ENCODE measurements around the gene ULK1. TPM values are rescaled to one million over a fixed set of nuclear protein-coding genes. Genes with fewer than 3 reads are reported as not detected.

The ULK1 gene
- total RNA-seq, 1 experiment from 2014 or later = 34.2 TPM

- Histone ChIP-seq H2AFZ (ENCODE audit: low read depth, low read length, poor library complexity, severe bottlenecking) (no peak overlapping the region), H3K27me3 (ENCODE audit: insufficient read depth, low read length) (no peaks in the 10 kb centered on the region), H3K36me3 (ENCODE audit: control insufficient read depth in 1 of 2, insufficient read depth in 2 of 2, low read length in 2 of 2) (no peaks in the 10 kb centered on the region), H3K4me2 (ENCODE audit: low read length) (no peak overlapping the region), H3K4me3 (replicated peaks in 1 of 2; ENCODE audit: low read depth in 1 of 2, low read length in 2 of 2) (no peak overlapping the region), H4K20me1 (ENCODE audit: insufficient read depth) (no peaks in the 10 kb centered on the region), H3K4me1 (ENCODE audit: control insufficient read depth in 1 of 2, insufficient read depth in 2 of 2, low read length in 2 of 2) (peaks cover 25 to 33% of the 10 kb centered on the region in 2 experiments), H3K9me3 (ENCODE audit: control insufficient read depth in 1 of 2, insufficient read depth in 1 of 2, low read depth in 1 of 2, low read length in 2 of 2) (no peaks in the 10 kb centered on the region), H3K9ac (ENCODE audit: low read length) (no peak overlapping the region), H3K27ac (ENCODE audit: low read depth, low read length) (no peak overlapping the region), H3K9me2 (ENCODE audit: insufficient read depth) (no peaks in the 10 kb centered on the region), H3K79me2 (ENCODE audit: insufficient read depth, low read length) (no peaks in the 10 kb centered on the region)
- ChIA-PET RAD21 (ENCODE audit: low non-redundant PET in 1 of 2, low total read pairs in 2 of 2, uncharacterized antibody in 2 of 2, unreplicated experiment in 2 of 2) (no interaction called here), POLR2A (interaction anchor here (0.6 kb wide), 1 partner anchor 11 kb away, joined by 4 read pairs; no protein-coding TSS in a partner anchor), CTCF (no interaction called here)
- intact Hi-C loops (cut with micrococcal nuclease) = loop anchor here (5.0 kb wide), 1 partner anchor 83 kb away; the partner anchor contains the start of gene EP400
- DNase-seq (ENCODE audit: low read depth, low spot score) = no peak
- no TSS peak for BruUV-seq (replicated peaks)
- TF ChIP-seq ZNF274 (IDR thresholded peaks at IDR 0.05; ENCODE audit: low read depth, low read length) (no peak), FOSL1 (IDR thresholded peaks at IDR 0.05; ENCODE audit: low read depth) (no peak), SP1 (IDR thresholded peaks at IDR 0.05; ENCODE audit: low read depth) (no peak), EZH2 (IDR thresholded peaks at IDR 0.05) (no peak), TCF7L2 (IDR thresholded peaks at IDR 0.05; ENCODE audit: borderline replicate concordance, extremely low read depth, insufficient read depth, insufficient read length) (no peak), POLR2A (IDR thresholded peaks at IDR 0.05; ENCODE audit: borderline replicate concordance, extremely low read depth, insufficient read depth, insufficient read length) (no peak), CTCF (IDR thresholded peaks at IDR 0.05 in 2 of 3, conservative IDR thresholded peaks at IDR 0.05 in 1 of 3; ENCODE audit: borderline replicate concordance in 1 of 3, insufficient read depth in 1 of 3, low read depth in 2 of 3, low read length in 2 of 3) (no peak), CEBPB (IDR thresholded peaks at IDR 0.05; ENCODE audit: low read depth) (no peak)
- TF ChIP-seq, protein P1, sequence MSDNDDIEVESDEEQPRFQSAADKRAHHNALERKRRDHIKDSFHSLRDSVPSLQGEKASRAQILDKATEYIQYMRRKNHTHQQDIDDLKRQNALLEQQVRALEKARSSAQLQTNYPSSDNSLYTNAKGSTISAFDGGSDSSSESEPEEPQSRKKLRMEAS (IDR thresholded peaks at IDR 0.05) = no peak
- no peak for ATAC-seq
Measured at GRCh38 chr12:131863711-131864396, 30.6 kb upstream of the ULK1 start.

All from HCT116 (cell line).